GM10248 (cell line): ENCODE measurements around the gene GIMAP5.

ENCODE experiments used
- CTCF ChIA-PET: fragments of 300-600 bp; sonication (Branson Sonifier 250); formaldehyde crosslinking; extraction: SDS; loops from one replicate; lab custom pipeline; 2021; ENCODE audit warnings: antibody characterized with exemption; lab: Yijun Ruan, JAX
- POLR2A ChIA-PET: fragments of 350-650 bp; sonication (Branson Sonifier 250); formaldehyde crosslinking; extraction: SDS; loops from one replicate; lab custom pipeline; 2020; ENCODE audit warnings: antibody characterized with exemption; lab: Yijun Ruan, JAX
- DNase-seq: peaks from one replicate; pipeline ENCODE4 v3.0.0; 2012; ENCODE audit errors: extremely low spot score
- TF ChIP-seq, protein P1 (sequence below): IDR thresholded peaks from 2 replicates; pipeline ENCODE4 v1.5.1; 2012; ENCODE audit warnings: mild to moderate bottlenecking, low read depth; ENCODE audit errors: extremely low read depth, missing control alignments, control extremely low read depth

GIMAP5 gene

DNA sequence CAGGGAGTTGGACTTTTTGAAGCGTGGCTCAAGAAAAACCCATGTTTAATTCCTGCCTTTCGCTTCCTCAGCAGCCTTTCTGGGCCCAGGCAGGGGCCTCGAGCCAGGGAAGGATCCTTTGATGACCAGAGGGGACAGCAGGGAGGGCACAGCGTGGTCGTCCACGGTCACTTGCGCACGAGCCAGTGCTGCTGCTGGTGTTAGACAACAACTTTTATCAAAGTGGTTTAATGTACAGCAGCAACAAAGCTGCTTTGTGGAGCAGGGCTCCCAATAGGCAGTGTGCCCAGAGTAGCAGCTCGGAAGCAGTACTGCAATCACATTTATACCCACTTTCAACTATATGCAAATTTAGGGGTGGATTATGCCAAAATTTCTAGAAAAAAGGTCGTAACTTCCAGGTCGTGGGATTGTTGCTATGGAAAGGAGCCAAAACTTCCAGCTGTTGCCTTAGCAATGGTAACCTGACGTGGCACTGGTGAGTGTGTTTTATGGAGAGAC lies 14.7 kb upstream of the GIMAP5 start:
- CTCF ChIA-PET: interaction anchor here (0.9 to 1.6 kb wide), 4 partner anchors 10 to 220 kb away, joined by 3 to 4 read pairs (median 3); partner anchors contain the start of gene GIMAP7
- TF ChIP-seq, protein P1, sequence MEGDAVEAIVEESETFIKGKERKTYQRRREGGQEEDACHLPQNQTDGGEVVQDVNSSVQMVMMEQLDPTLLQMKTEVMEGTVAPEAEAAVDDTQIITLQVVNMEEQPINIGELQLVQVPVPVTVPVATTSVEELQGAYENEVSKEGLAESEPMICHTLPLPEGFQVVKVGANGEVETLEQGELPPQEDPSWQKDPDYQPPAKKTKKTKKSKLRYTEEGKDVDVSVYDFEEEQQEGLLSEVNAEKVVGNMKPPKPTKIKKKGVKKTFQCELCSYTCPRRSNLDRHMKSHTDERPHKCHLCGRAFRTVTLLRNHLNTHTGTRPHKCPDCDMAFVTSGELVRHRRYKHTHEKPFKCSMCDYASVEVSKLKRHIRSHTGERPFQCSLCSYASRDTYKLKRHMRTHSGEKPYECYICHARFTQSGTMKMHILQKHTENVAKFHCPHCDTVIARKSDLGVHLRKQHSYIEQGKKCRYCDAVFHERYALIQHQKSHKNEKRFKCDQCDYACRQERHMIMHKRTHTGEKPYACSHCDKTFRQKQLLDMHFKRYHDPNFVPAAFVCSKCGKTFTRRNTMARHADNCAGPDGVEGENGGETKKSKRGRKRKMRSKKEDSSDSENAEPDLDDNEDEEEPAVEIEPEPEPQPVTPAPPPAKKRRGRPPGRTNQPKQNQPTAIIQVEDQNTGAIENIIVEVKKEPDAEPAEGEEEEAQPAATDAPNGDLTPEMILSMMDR: no peak
- no peak for DNase-seq
- POLR2A ChIA-PET: no interaction called here

GRCh38 chr7:150723467-150723866 lies 13.8 kb upstream of the GIMAP5 start:
- no peak for DNase-seq
- ChIA-PET CTCF (interaction anchor here (1.4 kb wide), 1 partner anchor 10 kb away, joined by 3 read pairs; no protein-coding TSS in a partner anchor), POLR2A (no interaction called here)
- TF ChIP-seq, protein P1: no peak

- ChIA-PET CTCF (interaction anchor here (1.3 to 1.4 kb wide), 2 partner anchors 10 kb away, joined by 3 to 4 read pairs; no protein-coding TSS in a partner anchor), POLR2A (no interaction called here)
- no peak for DNase-seq
- TF ChIP-seq, protein P1: no peak
Observed at GRCh38 chr7:150727381-150727780, 9.8 kb upstream of the GIMAP5 start.

- TF ChIP-seq, protein P1: no peak
- no peak for DNase-seq
- ChIA-PET POLR2A (no interaction called here), CTCF (interaction anchor here (1.3 to 1.4 kb wide), 2 partner anchors 10 to 11 kb away, joined by 3 to 4 read pairs; no protein-coding TSS in a partner anchor)
Observed at GRCh38 chr7:150728011-150728410, 9.2 kb upstream of the GIMAP5 start.

GRCh38 chr7:150728609-150729008 lies 8.6 kb upstream of the GIMAP5 start:
- no peak for DNase-seq
- TF ChIP-seq, protein P1: no peak
- POLR2A ChIA-PET: no interaction called here
- CTCF ChIA-PET: interaction anchor here (1.2 kb wide), 1 partner anchor 13 kb away, joined by 4 read pairs; the partner anchor contains the start of gene GIMAP1

GRCh38 chr7:150731916-150732315 lies 5.3 kb upstream of the GIMAP5 start:
- ChIA-PET CTCF (interaction anchor here (0.8 to 1.6 kb wide), 3 partner anchors 23 to 41 kb away, joined by 3 to 5 read pairs (median 4); no protein-coding TSS in a partner anchor), POLR2A (interaction anchor here (0.6 kb wide), 2 partner anchors 38 to 511 kb away, joined by 3 to 5 read pairs; no protein-coding TSS in a partner anchor)
- DNase-seq: no peak
- TF ChIP-seq, protein P1: no peak
